Measurements from ENCODE around the gene ACADM. TPM values are rescaled to one million over a fixed set of nuclear protein-coding genes. Genes with fewer than 3 reads are reported as not detected.

ACADM gene
- total RNA-seq, 5 donors from 2014 or later (not counting 1 experiment from before 2014, with no cell fraction given) = 16.6 to 29.3 (median 23.0) TPM

- no peak for DNase-seq
Observed at GRCh38 chr1:75708910-75709309, 15.6 kb upstream of the ACADM start.

GRCh38 chr1:75710832-75711231, 13.7 kb upstream of the ACADM start:
- peaks cover 0 to 3% of the 10 kb centered on the region in 2 experiments for H3K27me3 ChIP-seq (replicated peaks in 1 of 2; ENCODE audit: control insufficient read depth in 2 of 2, extremely low read depth in 1 of 2, insufficient read depth in 2 of 2, low read length in 1 of 2)
- H3K4me1 Mint-ChIP-seq = no peaks in the 10 kb centered on the region
- no peaks in the 10 kb centered on the region for H3K9me3 Mint-ChIP-seq
- H3K4me1 ChIP-seq (ENCODE audit: control insufficient read depth in 1 of 2, extremely low read depth in 1 of 2, insufficient read depth in 2 of 2, low read length in 2 of 2) = no peaks in the 10 kb centered on the region
- ChIA-PET POLR2A (no interaction called here), CTCF (no interaction called here)
- ATAC-seq (replicated peaks in 1 of 4) = no peak
- no peak overlapping the region for H3K4me3 Mint-ChIP-seq
- peaks cover 13 to 28% of the 10 kb centered on the region in 2 donors for H3K27me3 Mint-ChIP-seq
- H3K27ac ChIP-seq (ENCODE audit: low read length) = no peak overlapping the region
- DNase-seq = no peak
- H3K27ac Mint-ChIP-seq = no peak overlapping the region
- no peaks in the 10 kb centered on the region for H3K36me3 Mint-ChIP-seq
- H3K9me3 ChIP-seq = no peaks in the 10 kb centered on the region
- no peaks in the 10 kb centered on the region for H3K36me3 ChIP-seq (ENCODE audit: control insufficient read depth in 2 of 2, extremely low read depth in 1 of 2, insufficient read depth in 1 of 2, low read length in 1 of 2)
- H3K4me3 ChIP-seq (ENCODE audit: control insufficient read depth in 1 of 2, extremely low read depth in 1 of 2, low read length in 1 of 2) = no peak overlapping the region

More at GRCh38 chr1:75708910-75709309, 15.6 kb upstream of the ACADM start:
- no peaks in the 10 kb centered on the region for H3K36me3 ChIP-seq (ENCODE audit: control insufficient read depth in 2 of 2, extremely low read depth in 1 of 2, insufficient read depth in 1 of 2, low read length in 1 of 2)
- no peak overlapping the region for H3K4me3 ChIP-seq (ENCODE audit: control insufficient read depth in 1 of 2, extremely low read depth in 1 of 2, low read length in 1 of 2)
- no peaks in the 10 kb centered on the region for H3K9me3 ChIP-seq
- WGBS (ENCODE audit: insufficient coverage) = no CpG with 5 or more reads among the region's 2 CpGs
- Mint-ChIP-seq H3K9me3 (no peaks in the 10 kb centered on the region), H3K36me3 (no peaks in the 10 kb centered on the region), H3K27ac (no peak overlapping the region), H3K4me1 (no peaks in the 10 kb centered on the region), H3K4me3 (no peak overlapping the region), H3K27me3 (peaks cover 13 to 28% of the 10 kb centered on the region in 2 donors)
- H3K4me1 ChIP-seq (ENCODE audit: control insufficient read depth in 1 of 2, extremely low read depth in 1 of 2, insufficient read depth in 2 of 2, low read length in 2 of 2) = no peaks in the 10 kb centered on the region
- peaks cover 0 to 3% of the 10 kb centered on the region in 2 experiments for H3K27me3 ChIP-seq (replicated peaks in 1 of 2; ENCODE audit: control insufficient read depth in 2 of 2, extremely low read depth in 1 of 2, insufficient read depth in 2 of 2, low read length in 1 of 2)
- POLR2A ChIA-PET = no interaction called here
- no peak overlapping the region for H3K27ac ChIP-seq (ENCODE audit: low read length)
- no peak for ATAC-seq (replicated peaks in 1 of 4)
- CTCF ChIA-PET = no interaction called here

- no peak overlapping the region for H3K4me3 ChIP-seq (ENCODE audit: control insufficient read depth in 1 of 2, extremely low read depth in 1 of 2, low read length in 1 of 2)
- H3K27me3 ChIP-seq (replicated peaks in 1 of 2; ENCODE audit: control insufficient read depth in 2 of 2, extremely low read depth in 1 of 2, insufficient read depth in 2 of 2, low read length in 1 of 2) = peaks cover 0 to 6% of the 10 kb centered on the region in 2 experiments
- DNase-seq = no peak
- H3K27me3 Mint-ChIP-seq = peaks cover 9 to 24% of the 10 kb centered on the region in 2 donors
- no peaks in the 10 kb centered on the region for H3K36me3 ChIP-seq (ENCODE audit: control insufficient read depth in 2 of 2, extremely low read depth in 1 of 2, insufficient read depth in 1 of 2, low read length in 1 of 2)
- no peak for ATAC-seq (replicated peaks in 1 of 4)
- POLR2A ChIA-PET = no interaction called here
- H3K4me1 ChIP-seq (ENCODE audit: control insufficient read depth in 1 of 2, extremely low read depth in 1 of 2, insufficient read depth in 2 of 2, low read length in 2 of 2) = no peaks in the 10 kb centered on the region
- no peaks in the 10 kb centered on the region for H3K4me1 Mint-ChIP-seq
- H3K9me3 Mint-ChIP-seq = no peaks in the 10 kb centered on the region
- no peak overlapping the region for H3K4me3 Mint-ChIP-seq
- H3K27ac ChIP-seq (ENCODE audit: low read length) = no peak overlapping the region
- CTCF ChIA-PET = no interaction called here
- no peaks in the 10 kb centered on the region for H3K9me3 ChIP-seq
- H3K27ac Mint-ChIP-seq = no peak overlapping the region
- H3K36me3 Mint-ChIP-seq = no peaks in the 10 kb centered on the region
Observed at GRCh38 chr1:75711846-75712245, 12.7 kb upstream of the ACADM start.

GRCh38 chr1:75712306-75712705, 12.2 kb upstream of the ACADM start:
- Histone ChIP-seq H3K9me3 (no peaks in the 10 kb centered on the region), H3K27ac (ENCODE audit: low read length) (no peak overlapping the region), H3K4me3 (ENCODE audit: control insufficient read depth in 1 of 2, extremely low read depth in 1 of 2, low read length in 1 of 2) (no peak overlapping the region), H3K27me3 (replicated peaks in 1 of 2; ENCODE audit: control insufficient read depth in 2 of 2, extremely low read depth in 1 of 2, insufficient read depth in 2 of 2, low read length in 1 of 2) (peaks cover 0 to 6% of the 10 kb centered on the region in 2 experiments), H3K36me3 (ENCODE audit: control insufficient read depth in 2 of 2, extremely low read depth in 1 of 2, insufficient read depth in 1 of 2, low read length in 1 of 2) (no peaks in the 10 kb centered on the region), H3K4me1 (ENCODE audit: control insufficient read depth in 1 of 2, extremely low read depth in 1 of 2, insufficient read depth in 2 of 2, low read length in 2 of 2) (no peaks in the 10 kb centered on the region)
- CTCF ChIA-PET = no interaction called here
- no peak for DNase-seq
- no peak for ATAC-seq (replicated peaks in 1 of 4)
- H3K27ac Mint-ChIP-seq = no peak overlapping the region
- no peaks in the 10 kb centered on the region for H3K9me3 Mint-ChIP-seq
- peaks cover 9 to 23% of the 10 kb centered on the region in 2 donors for H3K27me3 Mint-ChIP-seq
- H3K4me3 Mint-ChIP-seq = no peak overlapping the region
- no peaks in the 10 kb centered on the region for H3K4me1 Mint-ChIP-seq
- H3K36me3 Mint-ChIP-seq = no peaks in the 10 kb centered on the region
- POLR2A ChIA-PET = no interaction called here

- ChIA-PET POLR2A (no interaction called here), CTCF (no interaction called here)
- H3K27ac Mint-ChIP-seq = no peak overlapping the region
- H3K4me1 Mint-ChIP-seq = peaks cover 23 to 26% (median 26%) of the 10 kb centered on the region in 3 donors
- H3K36me3 Mint-ChIP-seq = no peaks in the 10 kb centered on the region
- Histone ChIP-seq H3K9me3 (no peaks in the 10 kb centered on the region), H3K4me3 (ENCODE audit: control insufficient read depth in 1 of 2, extremely low read depth in 1 of 2, low read length in 1 of 2) (no peak overlapping the region), H3K27me3 (replicated peaks in 1 of 2; ENCODE audit: control insufficient read depth in 2 of 2, extremely low read depth in 1 of 2, insufficient read depth in 2 of 2, low read length in 1 of 2) (peaks cover 0 to 3% of the 10 kb centered on the region in 2 experiments), H3K4me1 (ENCODE audit: control insufficient read depth in 1 of 2, extremely low read depth in 1 of 2, insufficient read depth in 2 of 2, low read length in 2 of 2) (peaks cover 5 to 18% of the 10 kb centered on the region in 2 experiments), H3K27ac (ENCODE audit: low read length) (no peak overlapping the region), H3K36me3 (ENCODE audit: control insufficient read depth in 2 of 2, extremely low read depth in 1 of 2, insufficient read depth in 1 of 2, low read length in 1 of 2) (no peaks in the 10 kb centered on the region)
- H3K4me3 Mint-ChIP-seq = no peak overlapping the region
- ATAC-seq (replicated peaks in 1 of 4) (no peak), DNase-seq (no peak)
- no peaks in the 10 kb centered on the region for H3K27me3 Mint-ChIP-seq
- no peaks in the 10 kb centered on the region for H3K9me3 Mint-ChIP-seq
- WGBS (ENCODE audit: insufficient coverage) = no CpG with 5 or more reads among the region's 2 CpGs
Observed at GRCh38 chr1:75719810-75720209, 4.7 kb upstream of the ACADM start.

GRCh38 chr1:75720325-75720724, 4.2 kb upstream of the ACADM start:
- Mint-ChIP-seq H3K9me3 (no peaks in the 10 kb centered on the region), H3K27ac (peak overlapping the region; percentile 44 to 73), H3K4me3 (no peak overlapping the region), H3K36me3 (no peaks in the 10 kb centered on the region), H3K27me3 (no peaks in the 10 kb centered on the region), H3K4me1 (peaks cover 26 to 29% (median 29%) of the 10 kb centered on the region in 3 donors)
- Histone ChIP-seq H3K9me3 (no peaks in the 10 kb centered on the region), H3K27me3 (replicated peaks in 1 of 2; ENCODE audit: control insufficient read depth in 2 of 2, extremely low read depth in 1 of 2, insufficient read depth in 2 of 2, low read length in 1 of 2) (peaks cover 0 to 3% of the 10 kb centered on the region in 2 experiments), H3K4me1 (ENCODE audit: control insufficient read depth in 1 of 2, extremely low read depth in 1 of 2, insufficient read depth in 2 of 2, low read length in 2 of 2) (peaks cover 5 to 21% of the 10 kb centered on the region in 2 experiments), H3K4me3 (ENCODE audit: control insufficient read depth in 1 of 2, extremely low read depth in 1 of 2, low read length in 1 of 2) (no peak overlapping the region), H3K27ac (ENCODE audit: low read length) (no peak overlapping the region), H3K36me3 (ENCODE audit: control insufficient read depth in 2 of 2, extremely low read depth in 1 of 2, insufficient read depth in 1 of 2, low read length in 1 of 2) (no peaks in the 10 kb centered on the region)
- CTCF ChIA-PET = no interaction called here
- 100% methylated on average over 1 of the region's 4 CpGs for WGBS (ENCODE audit: insufficient coverage)
- no peak for ATAC-seq (replicated peaks in 1 of 4)
- DNase-seq = no peak
- POLR2A ChIA-PET = no interaction called here

GRCh38 chr1:75720820-75721219, 3.7 kb upstream of the ACADM start:
- no peaks in the 10 kb centered on the region for H3K9me3 Mint-ChIP-seq
- no peaks in the 10 kb centered on the region for H3K36me3 Mint-ChIP-seq
- H3K4me1 Mint-ChIP-seq = peaks cover 31 to 34% (median 34%) of the 10 kb centered on the region in 3 donors
- Histone ChIP-seq H3K4me1 (ENCODE audit: control insufficient read depth in 1 of 2, extremely low read depth in 1 of 2, insufficient read depth in 2 of 2, low read length in 2 of 2) (peaks cover 6 to 25% of the 10 kb centered on the region in 2 experiments), H3K9me3 (no peaks in the 10 kb centered on the region), H3K27me3 (replicated peaks in 1 of 2; ENCODE audit: control insufficient read depth in 2 of 2, extremely low read depth in 1 of 2, insufficient read depth in 2 of 2, low read length in 1 of 2) (peaks cover 0 to 3% of the 10 kb centered on the region in 2 experiments), H3K27ac (ENCODE audit: low read length) (no peak overlapping the region), H3K4me3 (ENCODE audit: control insufficient read depth in 1 of 2, extremely low read depth in 1 of 2, low read length in 1 of 2) (no peak overlapping the region), H3K36me3 (ENCODE audit: control insufficient read depth in 2 of 2, extremely low read depth in 1 of 2, insufficient read depth in 1 of 2, low read length in 1 of 2) (no peaks in the 10 kb centered on the region)
- peak in 1 of 4 experiments; percentile 11 for ATAC-seq (replicated peaks in 1 of 4)
- WGBS (ENCODE audit: insufficient coverage) = 33% methylated on average over 1 of the region's 1 CpG
- CTCF ChIA-PET = no interaction called here
- H3K27ac Mint-ChIP-seq = peak overlapping the region; percentile 44 to 73
- no peaks in the 10 kb centered on the region for H3K27me3 Mint-ChIP-seq
- POLR2A ChIA-PET = no interaction called here
- no peak overlapping the region for H3K4me3 Mint-ChIP-seq
- no peak for DNase-seq
